CD4-positive, alpha-beta T cell treated with Interleukin-4 for 1 hour (primary cell): Measurements from ENCODE around the gene B3GNT2.
"Not testable (repeated sequence)": the region's sequence is repeated elsewhere in the genome, so short reads cannot be mapped to it uniquely, and the experiment has no call there.

Source experiments
- DNase-seq, 2 donors: peaks; one replicate each; pipeline ENCODE4 v3.0.0-alpha.2; 2020 to 2022

B3GNT2 gene, protein sequence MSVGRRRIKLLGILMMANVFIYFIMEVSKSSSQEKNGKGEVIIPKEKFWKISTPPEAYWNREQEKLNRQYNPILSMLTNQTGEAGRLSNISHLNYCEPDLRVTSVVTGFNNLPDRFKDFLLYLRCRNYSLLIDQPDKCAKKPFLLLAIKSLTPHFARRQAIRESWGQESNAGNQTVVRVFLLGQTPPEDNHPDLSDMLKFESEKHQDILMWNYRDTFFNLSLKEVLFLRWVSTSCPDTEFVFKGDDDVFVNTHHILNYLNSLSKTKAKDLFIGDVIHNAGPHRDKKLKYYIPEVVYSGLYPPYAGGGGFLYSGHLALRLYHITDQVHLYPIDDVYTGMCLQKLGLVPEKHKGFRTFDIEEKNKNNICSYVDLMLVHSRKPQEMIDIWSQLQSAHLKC

DNA sequence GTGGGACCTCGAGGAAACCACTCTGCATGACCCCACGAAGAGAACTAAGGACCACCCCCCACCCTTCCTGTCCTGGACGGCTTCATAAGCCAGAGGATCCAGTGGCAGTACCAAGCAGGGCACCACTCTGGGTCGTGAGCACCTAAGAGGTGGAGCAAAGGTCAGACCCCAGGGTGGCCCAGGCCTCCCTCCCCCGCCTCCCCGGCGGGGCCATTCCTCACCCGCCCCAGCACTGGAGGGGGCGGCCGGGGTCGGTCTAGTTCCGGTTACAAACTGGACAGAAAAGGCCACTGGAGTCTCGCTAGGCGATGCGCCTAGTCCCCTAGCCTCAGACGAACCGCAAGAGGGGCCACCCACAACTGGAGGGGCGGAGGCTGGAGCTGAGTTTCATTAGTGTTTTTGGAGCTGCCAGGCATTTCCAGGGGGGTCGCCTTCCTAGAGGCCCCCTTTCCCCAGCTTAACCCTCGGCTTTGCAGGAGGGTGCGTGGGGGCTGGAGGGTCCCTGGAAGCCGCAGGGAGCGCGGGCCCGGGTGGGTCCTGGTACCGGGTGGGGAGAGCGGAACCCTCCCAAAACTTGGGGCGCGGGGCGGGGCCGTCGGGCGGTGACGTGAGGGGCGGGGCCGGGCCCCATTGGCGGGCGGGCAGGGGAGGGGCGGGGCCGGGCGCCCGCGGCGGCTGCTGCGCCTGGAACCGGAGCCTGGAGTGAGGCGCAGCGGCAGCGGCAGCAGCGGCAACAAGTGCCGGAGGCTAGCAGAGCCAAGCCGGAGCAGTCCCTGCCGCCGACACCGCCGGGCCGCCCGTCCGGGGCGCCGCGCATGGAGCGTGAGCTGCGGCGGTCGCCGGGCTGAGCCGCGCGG lies at the start of gene B3GNT2:
Gene B3GNT2 (plus strand): TSS at position 695 of the 857 bp plus-strand sequence. CDS start 26,106 bp downstream, outside the sequence.
- peak; percentile 81 to 86 for DNase-seq

- DNase-seq: peak; percentile 40 to 63
Observed at GRCh38 chr2:62146790-62147189, 49.1 kb upstream of the B3GNT2 start.

DNA sequence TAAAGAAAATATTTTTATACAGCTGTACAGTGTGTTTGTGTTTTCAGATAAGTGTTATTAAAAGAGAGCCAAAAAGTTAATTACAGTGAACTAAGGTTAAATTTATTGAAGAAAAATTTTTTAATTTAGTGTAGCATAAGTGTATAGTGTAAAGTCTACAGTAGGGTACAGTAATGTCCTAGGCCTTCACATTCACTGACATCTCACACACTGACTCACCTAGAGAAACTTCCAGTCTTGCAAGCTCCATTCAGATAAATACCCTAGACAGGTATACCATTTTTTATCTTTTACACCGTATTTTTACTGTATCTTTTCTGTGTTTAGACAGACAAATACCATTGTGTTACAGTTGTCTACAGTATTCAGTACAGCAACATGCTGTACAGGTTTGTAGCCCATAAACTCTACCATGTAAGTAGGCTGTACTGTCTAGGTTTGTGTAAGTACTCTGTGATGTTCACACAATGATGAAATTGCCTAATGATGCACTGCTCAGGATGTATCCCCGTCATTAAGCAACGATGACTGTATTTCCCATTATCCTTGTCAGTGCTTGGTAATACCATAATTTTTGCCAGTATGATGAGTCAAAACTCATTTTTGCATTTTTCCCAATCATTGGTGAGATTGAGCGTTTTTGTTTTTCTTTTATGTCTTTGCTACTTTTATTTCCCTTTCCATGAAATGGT lies 48.2 kb upstream of the B3GNT2 start:
- DNase-seq: no peak

- no peak for DNase-seq
Observed at GRCh38 chr2:62149708-62150107, 46.2 kb upstream of the B3GNT2 start.

DNA sequence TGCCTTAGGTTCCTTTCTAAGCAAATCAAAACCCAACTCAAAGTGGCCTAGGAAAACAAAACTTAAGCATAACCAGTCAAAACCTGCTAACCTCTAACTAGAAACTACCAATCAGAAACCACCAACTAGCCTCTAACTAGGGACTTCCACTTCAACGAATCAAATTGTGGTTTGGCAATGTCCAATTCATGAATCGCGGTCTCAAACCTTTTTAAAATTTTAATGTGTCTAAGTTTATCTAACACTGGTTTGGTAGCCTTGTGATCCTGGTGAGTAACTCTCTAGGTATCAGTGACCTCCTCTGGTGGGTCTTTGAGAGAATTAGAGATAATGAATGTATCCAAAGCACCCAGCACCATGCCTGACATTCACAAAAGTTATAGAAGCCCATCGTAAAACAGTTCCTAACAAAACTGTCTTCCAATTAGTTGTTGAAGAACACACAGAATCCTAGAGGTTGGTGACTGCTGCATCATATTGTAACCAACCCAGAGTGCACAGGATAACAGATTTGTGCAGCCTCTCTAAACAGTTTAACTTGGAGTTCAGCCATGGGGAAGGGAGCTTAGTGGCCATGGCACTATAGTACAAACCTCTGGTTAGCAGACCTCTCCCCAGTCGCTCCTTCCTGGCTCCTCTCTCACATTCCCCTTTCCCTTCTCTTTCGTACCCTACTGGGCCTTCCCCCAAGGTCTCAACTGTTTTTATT lies 45.2 kb upstream of the B3GNT2 start:
- DNase-seq: no peak

DNA sequence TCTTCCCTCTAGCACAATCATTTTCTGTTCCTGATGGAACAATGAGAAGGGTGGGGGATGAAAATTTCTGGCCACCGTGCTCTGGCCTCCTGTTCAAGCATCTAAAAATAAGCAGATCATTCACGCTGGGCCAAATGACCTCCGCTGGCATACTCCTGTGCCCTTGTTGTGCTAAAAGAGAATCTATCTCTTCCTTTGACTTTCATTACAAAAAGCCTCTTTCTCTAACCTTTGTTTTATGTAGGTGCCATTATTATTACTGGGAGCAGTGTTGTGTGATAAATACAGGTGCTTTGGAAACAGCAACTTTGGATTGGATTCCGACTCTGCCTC lies 44.6 kb upstream of the B3GNT2 start:
- no peak for DNase-seq

DNA sequence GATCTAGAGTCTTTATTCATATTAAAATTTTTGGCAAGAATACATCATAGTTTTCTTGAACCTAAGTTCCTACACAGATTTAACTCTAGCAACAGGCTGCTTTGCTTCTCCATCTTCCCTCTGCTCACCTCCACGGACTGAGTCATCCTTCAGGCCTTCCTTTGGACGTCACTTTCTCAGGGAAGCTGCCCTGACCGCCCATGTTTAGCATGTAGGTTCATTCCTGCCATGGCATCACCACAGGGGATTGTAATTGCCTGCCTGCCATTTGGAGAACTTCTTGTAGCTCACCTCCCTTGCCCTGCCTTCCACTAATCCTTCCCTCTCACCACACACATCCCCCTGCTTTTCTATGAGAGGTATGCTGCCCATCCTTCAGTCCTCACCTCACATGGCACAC lies 43.9 kb upstream of the B3GNT2 start:
- DNase-seq: no peak

DNA sequence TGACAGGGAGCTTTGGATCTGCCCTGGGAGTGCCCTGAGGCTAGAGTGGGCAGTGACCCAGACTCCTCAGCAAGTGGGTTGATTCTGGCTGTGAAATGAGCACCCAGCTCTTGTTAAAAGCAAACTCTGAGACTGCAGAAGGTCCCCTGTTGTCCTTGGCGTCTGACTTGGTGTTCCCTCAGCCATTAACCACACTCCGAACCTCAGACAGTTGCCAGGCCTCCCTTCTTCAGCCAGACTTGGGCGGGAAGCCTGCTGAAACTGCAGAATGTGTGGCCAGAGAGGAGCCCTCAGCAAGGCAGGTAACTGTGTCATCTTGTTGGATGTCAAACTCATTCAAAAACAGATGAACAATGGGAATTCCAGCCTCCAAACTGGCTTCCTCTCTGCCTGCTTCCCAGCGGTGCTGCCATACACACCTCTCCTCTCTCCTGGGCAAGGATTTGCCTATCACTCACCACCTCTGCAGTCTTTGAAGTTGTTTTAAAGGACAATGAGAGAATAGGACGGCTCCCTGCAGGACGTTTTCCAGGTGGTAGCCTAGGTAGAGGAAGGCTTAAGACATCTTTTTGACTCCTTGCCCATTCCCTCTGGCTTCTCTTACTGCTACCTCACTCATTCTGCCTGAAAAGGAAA lies 38.9 kb upstream of the B3GNT2 start:
- no peak for DNase-seq

DNA sequence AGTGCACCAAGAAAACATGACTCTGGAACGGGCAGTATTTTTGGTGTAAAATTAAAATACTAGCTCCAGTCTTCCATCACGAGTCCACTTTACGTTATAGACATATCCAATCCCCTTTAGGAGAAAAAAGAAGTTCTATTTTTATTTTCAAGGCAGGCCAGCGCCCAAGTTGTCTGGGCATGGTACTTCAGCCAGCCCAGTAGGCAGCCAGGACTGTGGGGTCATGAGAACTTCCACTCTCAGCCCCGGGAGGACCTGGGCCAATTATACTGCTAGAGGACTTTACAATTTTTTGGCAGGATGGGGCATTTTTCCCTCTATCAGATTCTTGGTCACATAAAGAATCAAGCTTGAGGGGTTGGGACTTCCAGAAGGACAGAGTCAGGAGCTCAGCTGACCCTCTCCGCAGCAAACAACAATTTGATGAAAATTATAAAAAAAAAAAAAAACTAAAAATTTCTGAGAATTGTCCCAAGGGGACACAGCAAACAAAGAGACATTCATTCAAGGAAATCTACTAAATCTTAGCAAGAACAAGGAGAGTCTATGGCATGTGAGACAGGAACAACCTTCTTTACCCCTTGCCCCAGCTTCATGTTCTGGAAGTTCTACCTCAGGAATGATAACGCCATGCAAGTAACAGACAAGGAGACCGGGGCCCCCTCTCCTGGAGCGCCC lies 37.3 kb upstream of the B3GNT2 start:
- no peak for DNase-seq

GRCh38 chr2:62160691-62161090 lies 35.2 kb upstream of the B3GNT2 start:
- DNase-seq: not testable (repeated sequence)

DNA sequence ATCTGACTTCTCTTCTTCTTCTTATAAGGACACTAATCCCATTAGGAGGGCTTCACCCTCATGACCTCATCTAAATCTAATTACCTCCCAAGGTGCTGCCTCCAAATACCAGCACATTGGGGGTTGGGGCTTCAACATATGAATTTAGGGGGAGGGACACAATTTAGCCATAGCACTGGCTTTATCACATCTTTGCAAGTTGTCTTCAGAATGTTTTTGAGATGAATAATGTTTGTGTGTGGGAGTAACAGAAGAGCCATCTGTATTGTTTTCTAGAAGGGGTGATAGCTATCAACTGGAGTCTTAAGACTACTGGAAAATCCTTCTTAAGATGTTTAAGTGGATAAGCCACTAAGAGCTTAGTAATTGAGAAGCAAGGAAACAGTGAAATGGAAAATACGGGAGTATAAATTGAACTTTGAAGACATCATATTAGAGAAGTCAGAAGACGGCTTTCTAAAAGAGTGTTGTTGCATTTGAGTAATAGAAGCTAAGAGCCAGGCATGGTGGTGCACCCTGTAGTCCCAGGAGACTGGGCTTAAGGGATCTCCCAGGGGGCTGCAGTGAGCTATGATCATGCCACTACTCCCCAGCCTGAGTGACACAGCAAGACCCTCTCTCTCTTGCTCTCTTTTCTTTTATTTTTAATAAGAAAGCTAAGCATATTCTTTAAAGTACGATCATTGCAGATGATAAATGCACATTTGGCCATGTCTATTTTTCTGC lies 32.6 kb upstream of the B3GNT2 start:
- DNase-seq: no peak

DNA sequence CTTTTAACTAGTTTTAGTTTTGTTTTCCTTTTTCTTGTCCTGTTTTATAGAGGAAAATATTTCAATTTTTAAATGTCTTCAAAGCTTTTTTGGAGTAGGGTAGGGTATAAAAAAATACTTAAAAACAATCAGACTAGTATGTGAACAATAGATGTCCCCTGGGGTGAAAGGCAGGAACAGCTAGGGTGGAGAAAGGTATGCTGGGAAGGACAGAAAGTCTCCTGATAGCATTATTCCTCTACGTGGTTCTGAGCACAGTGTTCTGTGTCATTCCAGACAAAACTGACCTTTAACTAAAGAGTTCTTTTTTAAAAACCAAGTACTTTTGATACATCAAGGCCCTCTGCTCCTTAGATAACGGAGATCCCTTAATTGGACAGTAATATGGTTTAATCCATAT lies 32.1 kb upstream of the B3GNT2 start:
- no peak for DNase-seq

GRCh38 chr2:62175728-62176127 lies 20.2 kb upstream of the B3GNT2 start:
- no peak for DNase-seq

GRCh38 chr2:62176801-62177200 lies 19.1 kb upstream of the B3GNT2 start:
- DNase-seq: no peak

DNA sequence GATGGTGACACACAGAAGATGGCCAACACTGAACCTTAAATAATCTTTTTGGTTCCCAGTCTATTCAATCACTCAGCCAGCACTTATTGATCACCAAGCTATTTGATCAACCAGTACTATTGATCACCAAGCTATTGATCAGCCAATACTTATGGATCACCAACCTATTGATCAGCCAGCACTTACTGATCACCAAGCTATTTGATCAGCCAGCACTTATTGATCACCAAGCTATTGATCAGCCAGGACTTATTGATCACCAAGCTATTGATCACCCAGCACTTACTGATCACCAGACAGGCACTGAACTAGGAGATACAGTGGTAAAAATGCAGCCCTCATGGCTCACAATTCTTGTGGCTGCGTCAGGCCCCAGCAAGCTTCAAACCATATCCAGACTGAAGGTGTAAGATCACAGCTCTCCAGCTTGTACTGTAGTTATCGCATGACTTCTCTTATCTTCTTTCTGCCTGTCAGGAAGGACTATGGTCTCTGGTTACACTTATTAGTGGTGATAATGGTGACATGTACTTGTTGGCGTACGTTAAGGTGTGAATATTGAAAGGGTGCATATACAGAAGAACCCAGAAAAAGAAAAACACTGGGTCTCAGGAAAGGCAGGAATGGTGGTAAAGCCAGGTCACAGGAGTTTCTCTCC lies 18.4 kb upstream of the B3GNT2 start:
- DNase-seq: no peak

GRCh38 chr2:62178741-62179271 lies 17.1 kb upstream of the B3GNT2 start:
- no peak for DNase-seq

DNA sequence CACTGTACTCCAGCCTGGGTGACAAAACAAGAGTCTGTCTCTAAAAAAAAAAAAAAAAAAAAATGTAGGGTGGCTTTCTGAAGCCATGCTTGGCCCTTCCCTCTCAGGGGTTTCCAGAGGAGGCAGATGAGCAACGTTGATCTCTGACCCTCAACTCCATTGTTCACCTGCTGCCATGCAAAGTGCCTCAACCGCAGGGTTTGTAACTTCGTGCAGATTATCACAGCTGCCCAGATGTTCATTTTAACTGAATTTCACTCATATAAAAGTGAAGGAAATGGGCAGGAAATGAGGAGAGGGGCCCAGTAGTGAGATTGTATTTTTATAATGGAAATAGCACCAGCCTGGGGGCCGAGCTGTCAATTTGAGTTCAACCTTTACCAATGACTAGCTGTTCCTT lies 14.9 kb upstream of the B3GNT2 start:
- no peak for DNase-seq

DNA sequence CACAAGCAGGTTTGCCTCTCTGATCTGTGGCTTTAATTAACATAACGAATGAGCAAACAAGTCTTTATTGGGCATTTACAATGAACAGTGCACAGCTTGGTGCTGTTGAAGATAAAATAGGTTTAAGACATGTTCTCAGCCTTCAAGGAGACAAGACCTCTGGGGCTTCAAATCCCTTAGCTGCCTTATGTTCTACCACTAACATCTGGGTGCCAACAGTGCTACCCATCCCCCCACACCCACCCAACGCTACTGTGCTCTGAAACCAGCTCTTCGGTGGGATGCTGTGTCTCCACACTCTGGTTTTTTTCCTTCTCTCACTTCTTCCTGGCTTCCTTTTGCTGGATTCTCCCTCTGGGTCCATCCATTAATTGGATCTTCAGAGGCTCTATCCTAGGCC lies 14.1 kb upstream of the B3GNT2 start:
- DNase-seq: no peak

DNA sequence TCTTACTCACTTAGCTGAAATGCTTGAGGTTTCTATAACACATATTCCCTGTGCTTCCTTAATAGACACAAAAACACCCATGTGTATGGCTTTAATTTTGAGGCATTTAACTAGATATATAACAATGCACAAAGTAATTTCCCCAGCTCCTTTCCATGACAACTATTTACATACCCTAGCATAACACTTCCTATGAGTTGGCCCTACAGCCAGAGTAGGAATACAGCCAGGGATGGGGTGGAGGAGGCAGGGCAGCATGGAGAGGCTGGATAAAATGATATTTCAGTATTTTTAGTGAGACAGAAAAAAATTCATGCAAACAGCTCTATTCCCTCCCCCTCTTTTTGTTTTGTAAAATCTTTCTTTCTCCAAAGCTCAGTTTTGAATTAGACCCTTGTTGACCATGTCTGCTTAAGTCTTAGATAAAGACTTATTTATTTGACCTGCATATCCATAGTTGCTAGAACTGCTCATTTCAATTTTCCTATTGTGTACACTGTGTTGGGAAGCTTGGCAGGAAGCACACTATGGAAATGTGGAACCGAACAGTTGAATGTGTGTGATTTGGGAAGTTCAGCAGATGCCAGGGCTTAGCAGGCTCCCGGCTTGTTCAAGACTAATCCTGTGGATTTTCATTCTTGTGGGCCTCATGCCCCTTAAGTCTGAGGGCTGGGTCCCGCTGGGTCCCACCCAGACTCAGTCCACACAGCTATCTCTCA lies 11.2 kb upstream of the B3GNT2 start:
- no peak for DNase-seq
